Liver (tissue), 9 donors: ENCODE measurements around the gene FILIP1L. TPM values are rescaled to one million over a fixed set of nuclear protein-coding genes. Genes with fewer than 3 reads are reported as not detected.

Experiments used
- DNase-seq: peaks from one replicate; pipeline ENCODE4 v3.0.0-alpha.2; 2017; ENCODE audit warnings: low spot score
- H3K27ac ChIP-seq, 2 donors: one replicate each; pipeline ENCODE4 v1.7.0; 2013; ENCODE audit warnings: inconsistent platforms in 2 of 2, low read length in 2 of 2, control low read depth in 1 of 2, low read depth in 1 of 2, mild to moderate bottlenecking in 1 of 2
- H3K27me3 ChIP-seq, 4 donors: one replicate each; pipeline versions ENCODE4 v1.6.1 to v1.7.0; 2013; ENCODE audit warnings: low read length in 3 of 4, inconsistent platforms in 1 of 4, mild to moderate bottlenecking in 1 of 4, moderate library complexity in 1 of 4; ENCODE audit not compliant: control insufficient read depth in 4 of 4, insufficient read depth in 4 of 4
- H3K36me3 ChIP-seq, 4 donors: one replicate each; pipeline versions ENCODE4 v1.6.1 to v1.7.0; 2013; ENCODE audit warnings: low read length in 3 of 4, mild to moderate bottlenecking in 3 of 4, low read depth in 1 of 4, moderate library complexity in 1 of 4; ENCODE audit not compliant: control insufficient read depth in 4 of 4, insufficient read depth in 3 of 4
- H3K4me1 ChIP-seq, 4 donors: one replicate each; pipeline versions ENCODE4 v1.6.1 to v1.7.0; 2013; ENCODE audit warnings: low read length in 3 of 4, mild to moderate bottlenecking in 3 of 4, moderate library complexity in 1 of 4; ENCODE audit not compliant: control insufficient read depth in 4 of 4, insufficient read depth in 4 of 4
- H3K4me3 ChIP-seq, 3 donors: one replicate each; pipeline versions ENCODE4 v1.6.1 to v1.7.0; 2013; ENCODE audit warnings: low read length in 3 of 3, control low read depth in 1 of 3, low read depth in 1 of 3, mild to moderate bottlenecking in 1 of 3
- H3K9ac ChIP-seq, 2 donors: one replicate each; pipeline ENCODE4 v1.7.0; 2013; ENCODE audit warnings: low read length in 2 of 2, mild to moderate bottlenecking in 2 of 2, moderate library complexity in 2 of 2, control low read depth in 1 of 2, low read depth in 1 of 2
- H3K9me3 ChIP-seq, 4 donors: one replicate each; pipeline versions ENCODE4 v1.6.1 to v1.7.0; 2013; ENCODE audit warnings: low read length in 3 of 4; ENCODE audit not compliant: control insufficient read depth in 4 of 4
- ATF3 ChIP-seq: IDR thresholded peaks from 2 replicates; pipeline ENCODE4 v1.6.1; 2016; ENCODE audit warnings: antibody characterized with exemption
- CTCF ChIP-seq: fragments of 150-350 bp; IDR thresholded peaks from 2 replicates; pipeline ENCODE4 v1.5.1; 2017; ENCODE audit warnings: improper control_type of control experiment, low read depth, low read length; ENCODE audit not compliant: missing input control
- EGR1 ChIP-seq, 2 donors: IDR thresholded peaks; 2 replicates each; pipeline ENCODE4 v1.6.1; 2016 to 2018; ENCODE audit warnings: antibody characterized with exemption in 2 of 2, low read depth in 2 of 2
- FOXA1 ChIP-seq: IDR thresholded peaks from 2 replicates; pipeline ENCODE4 v1.6.1; 2016; ENCODE audit warnings: antibody characterized with exemption
- FOXA2 ChIP-seq: IDR thresholded peaks from 2 replicates; pipeline ENCODE4 v1.6.1; 2016; ENCODE audit warnings: antibody characterized with exemption
- GABPA ChIP-seq, 2 donors: IDR thresholded peaks in 1 of 2; conservative IDR thresholded peaks in 1 of 2; 2 replicates each; pipeline ENCODE4 v1.6.1; 2016; ENCODE audit warnings: antibody characterized with exemption in 2 of 2, mild to moderate bottlenecking in 1 of 2, moderate library complexity in 1 of 2
- HNF4A ChIP-seq, 2 donors: conservative IDR thresholded peaks; 2 replicates each; pipeline ENCODE4 v1.6.1; 2016; ENCODE audit warnings: antibody characterized with exemption in 2 of 2, mild to moderate bottlenecking in 2 of 2
- HNF4G ChIP-seq: IDR thresholded peaks from 2 replicates; pipeline ENCODE4 v1.6.1; 2016; ENCODE audit warnings: antibody characterized with exemption
- JUND ChIP-seq, 2 donors: IDR thresholded peaks; 2 replicates each; pipeline ENCODE4 v1.6.1; 2016; ENCODE audit warnings: antibody characterized with exemption in 2 of 2
- NR2F2 ChIP-seq: IDR thresholded peaks from 2 replicates; pipeline ENCODE4 v1.6.1; 2016; ENCODE audit warnings: antibody characterized with exemption
- RAD21 ChIP-seq, 2 donors: IDR thresholded peaks; 2 replicates each; pipeline ENCODE4 v1.6.1; 2016; ENCODE audit warnings: antibody characterized with exemption in 2 of 2, mild to moderate bottlenecking in 2 of 2
- RXRA ChIP-seq, 2 donors: IDR thresholded peaks; 2 replicates each; pipeline ENCODE4 v1.6.1; 2017 to 2018; ENCODE audit warnings: antibody characterized with exemption in 2 of 2, mild to moderate bottlenecking in 1 of 2
- SP1 ChIP-seq: IDR thresholded peaks from 2 replicates; pipeline ENCODE4 v1.6.1; 2018; ENCODE audit warnings: antibody characterized with exemption, mild to moderate bottlenecking
- TAF1 ChIP-seq: conservative IDR thresholded peaks from 2 replicates; pipeline ENCODE4 v1.6.1; 2016; ENCODE audit warnings: antibody characterized with exemption, mild to moderate bottlenecking
- YY1 ChIP-seq: IDR thresholded peaks from 2 replicates; pipeline ENCODE4 v1.6.1; 2016; ENCODE audit warnings: antibody characterized with exemption, mild to moderate bottlenecking
- WGBS: extraction: QIAGEN DNeasy Blood & Tissue Kit; methylation state at CpG from one replicate; pipeline ENCODE4 v1.1.7; 2013; 5-methylcytosine and 5-hydroxymethylcytosine counted together
- polyA plus RNA-seq, 2 donors: library from polyadenylated mRNA; stranded (reverse) in 1 of 2; unstranded in 1 of 2; fragments of 200-250 nt in 1 of 2; fragments of >200 nt in 1 of 2; fragmentation: Nextera tagmentation in 1 of 2; extraction: Ambion mirVana in 1 of 2; gene quantifications; one replicate each; pipeline versions ENCODE4 v1.2.1 to v1.2.3, GENCODE V29; 2013 to 2015
- total RNA-seq, 2 donors: library from RNA; depleted of rRNA; stranded (reverse); fragments of >200 nt; gene quantifications; one replicate each; pipeline ENCODE4 v1.2.3, GENCODE V29; 2014
- TF ChIP-seq, protein P1 (sequence below): IDR thresholded peaks from 2 replicates; pipeline ENCODE4 v1.6.1; 2016; ENCODE audit warnings: antibody characterized with exemption
- TF ChIP-seq, protein P2 (sequence below): IDR thresholded peaks from 2 replicates; pipeline ENCODE4 v1.6.1; 2016; ENCODE audit warnings: antibody characterized with exemption
- TF ChIP-seq, protein P3 (sequence below): IDR thresholded peaks from 2 replicates; pipeline ENCODE4 v1.6.1; 2016; ENCODE audit warnings: antibody characterized with exemption, mild to moderate bottlenecking
- donor health status: healthy.
- donor health status: healthy.
- donor health status: healthy.
- donor health status: healthy.
- donor health status: healthy.

Gene FILIP1L
- total and polyA plus RNA-seq, 4 donors = 1.4 to 6.5 (median 1.9) TPM

GRCh38 chr3:99925584-99926230 lies 188.6 kb downstream of the FILIP1L start:
- Histone ChIP-seq H3K27ac (no peak overlapping the region), H3K27me3 (no peaks in the 10 kb centered on the region), H3K9ac (no peak overlapping the region), H3K36me3 (no peaks in the 10 kb centered on the region), H3K9me3 (no peaks in the 10 kb centered on the region), H3K4me1 (peaks cover 0 to 6% (median 5%) of the 10 kb centered on the region in 4 donors), H3K4me3 (no peak overlapping the region)
- DNase-seq = no peak
- no peak for TF ChIP-seq HNF4G
- TF ChIP-seq, protein P1, sequence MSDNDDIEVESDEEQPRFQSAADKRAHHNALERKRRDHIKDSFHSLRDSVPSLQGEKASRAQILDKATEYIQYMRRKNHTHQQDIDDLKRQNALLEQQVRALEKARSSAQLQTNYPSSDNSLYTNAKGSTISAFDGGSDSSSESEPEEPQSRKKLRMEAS = no peak
- TF ChIP-seq ATF3 = no peak
- no peak for TF ChIP-seq CTCF
- no peak for TF ChIP-seq EGR1 (IDR thresholded peaks at IDR 0.05; ENCODE audit: low read depth in 2 of 2)
- TF ChIP-seq TAF1 = no peak
- no peak for TF ChIP-seq FOXA2
- TF ChIP-seq SP1 = no peak
- no peak for TF ChIP-seq YY1
- no peak for TF ChIP-seq RAD21 (IDR thresholded peaks at IDR 0.05)
- no peak for TF ChIP-seq HNF4A (conservative IDR thresholded peaks at IDR 0.05)
- no peak for TF ChIP-seq RXRA (IDR thresholded peaks at IDR 0.05)
- no peak for TF ChIP-seq JUND (IDR thresholded peaks at IDR 0.05)
- no peak for TF ChIP-seq GABPA (IDR thresholded peaks at IDR 0.05 in 1 of 2, conservative IDR thresholded peaks at IDR 0.05 in 1 of 2)
- TF ChIP-seq, protein P2, sequence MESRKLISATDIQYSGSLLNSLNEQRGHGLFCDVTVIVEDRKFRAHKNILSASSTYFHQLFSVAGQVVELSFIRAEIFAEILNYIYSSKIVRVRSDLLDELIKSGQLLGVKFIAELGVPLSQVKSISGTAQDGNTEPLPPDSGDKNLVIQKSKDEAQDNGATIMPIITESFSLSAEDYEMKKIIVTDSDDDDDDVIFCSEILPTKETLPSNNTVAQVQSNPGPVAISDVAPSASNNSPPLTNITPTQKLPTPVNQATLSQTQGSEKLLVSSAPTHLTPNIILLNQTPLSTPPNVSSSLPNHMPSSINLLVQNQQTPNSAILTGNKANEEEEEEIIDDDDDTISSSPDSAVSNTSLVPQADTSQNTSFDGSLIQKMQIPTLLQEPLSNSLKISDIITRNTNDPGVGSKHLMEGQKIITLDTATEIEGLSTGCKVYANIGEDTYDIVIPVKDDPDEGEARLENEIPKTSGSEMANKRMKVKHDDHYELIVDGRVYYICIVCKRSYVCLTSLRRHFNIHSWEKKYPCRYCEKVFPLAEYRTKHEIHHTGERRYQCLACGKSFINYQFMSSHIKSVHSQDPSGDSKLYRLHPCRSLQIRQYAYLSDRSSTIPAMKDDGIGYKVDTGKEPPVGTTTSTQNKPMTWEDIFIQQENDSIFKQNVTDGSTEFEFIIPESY = no peak
- TF ChIP-seq NR2F2 = no peak
- TF ChIP-seq FOXA1 = no peak
- TF ChIP-seq, protein P3, sequence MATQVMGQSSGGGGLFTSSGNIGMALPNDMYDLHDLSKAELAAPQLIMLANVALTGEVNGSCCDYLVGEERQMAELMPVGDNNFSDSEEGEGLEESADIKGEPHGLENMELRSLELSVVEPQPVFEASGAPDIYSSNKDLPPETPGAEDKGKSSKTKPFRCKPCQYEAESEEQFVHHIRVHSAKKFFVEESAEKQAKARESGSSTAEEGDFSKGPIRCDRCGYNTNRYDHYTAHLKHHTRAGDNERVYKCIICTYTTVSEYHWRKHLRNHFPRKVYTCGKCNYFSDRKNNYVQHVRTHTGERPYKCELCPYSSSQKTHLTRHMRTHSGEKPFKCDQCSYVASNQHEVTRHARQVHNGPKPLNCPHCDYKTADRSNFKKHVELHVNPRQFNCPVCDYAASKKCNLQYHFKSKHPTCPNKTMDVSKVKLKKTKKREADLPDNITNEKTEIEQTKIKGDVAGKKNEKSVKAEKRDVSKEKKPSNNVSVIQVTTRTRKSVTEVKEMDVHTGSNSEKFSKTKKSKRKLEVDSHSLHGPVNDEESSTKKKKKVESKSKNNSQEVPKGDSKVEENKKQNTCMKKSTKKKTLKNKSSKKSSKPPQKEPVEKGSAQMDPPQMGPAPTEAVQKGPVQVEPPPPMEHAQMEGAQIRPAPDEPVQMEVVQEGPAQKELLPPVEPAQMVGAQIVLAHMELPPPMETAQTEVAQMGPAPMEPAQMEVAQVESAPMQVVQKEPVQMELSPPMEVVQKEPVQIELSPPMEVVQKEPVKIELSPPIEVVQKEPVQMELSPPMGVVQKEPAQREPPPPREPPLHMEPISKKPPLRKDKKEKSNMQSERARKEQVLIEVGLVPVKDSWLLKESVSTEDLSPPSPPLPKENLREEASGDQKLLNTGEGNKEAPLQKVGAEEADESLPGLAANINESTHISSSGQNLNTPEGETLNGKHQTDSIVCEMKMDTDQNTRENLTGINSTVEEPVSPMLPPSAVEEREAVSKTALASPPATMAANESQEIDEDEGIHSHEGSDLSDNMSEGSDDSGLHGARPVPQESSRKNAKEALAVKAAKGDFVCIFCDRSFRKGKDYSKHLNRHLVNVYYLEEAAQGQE = no peak
- WGBS = 68% methylated on average over 4 of the region's 4 CpGs
